HG03139 (cell line): Measurements from ENCODE around the gene SLCO2B1.

Source experiments
- ATAC-seq: cut with Tn5 transposase; IDR thresholded peaks from one replicate; pipeline ENCODE4 v1.9.1; 2021; ENCODE audit not compliant: unreplicated experiment

The SLCO2B1 gene

GRCh38 chr11:75145196-75145971 lies 5.5 kb upstream of the SLCO2B1 start:
- no peak for ATAC-seq

DNA sequence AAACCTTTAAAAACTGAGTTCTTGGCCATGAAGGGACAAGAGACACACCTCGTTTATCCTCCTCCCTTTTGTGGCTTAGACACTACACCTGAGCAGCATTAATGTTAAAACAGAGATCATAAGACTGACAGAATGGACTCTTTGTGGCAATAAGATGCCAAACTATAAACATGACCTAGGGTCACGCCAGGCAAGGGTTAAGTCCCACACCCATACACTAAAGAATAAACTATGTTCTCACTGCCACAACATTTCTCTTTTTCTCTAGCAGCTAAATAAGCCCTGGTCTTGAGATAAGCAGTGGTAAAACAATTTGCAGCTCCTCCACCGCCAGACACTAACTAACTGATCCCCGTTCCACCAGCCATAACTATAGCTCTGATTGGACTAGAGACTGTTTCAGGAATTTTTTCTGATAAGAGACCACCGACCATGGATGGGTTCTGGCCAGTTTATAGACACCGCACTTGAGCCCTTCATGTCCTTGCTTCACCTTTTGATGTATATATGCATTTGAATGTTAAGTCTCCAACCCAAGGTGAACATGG lies 4.9 kb upstream of the SLCO2B1 start:
- ATAC-seq: no peak

GRCh38 chr11:75146711-75147110 lies 4.2 kb upstream of the SLCO2B1 start:
- ATAC-seq: no peak

- ATAC-seq: no peak
These were observed 3.6 kb upstream of the SLCO2B1 start for GRCh38 chr11:75147191-75147874.

DNA sequence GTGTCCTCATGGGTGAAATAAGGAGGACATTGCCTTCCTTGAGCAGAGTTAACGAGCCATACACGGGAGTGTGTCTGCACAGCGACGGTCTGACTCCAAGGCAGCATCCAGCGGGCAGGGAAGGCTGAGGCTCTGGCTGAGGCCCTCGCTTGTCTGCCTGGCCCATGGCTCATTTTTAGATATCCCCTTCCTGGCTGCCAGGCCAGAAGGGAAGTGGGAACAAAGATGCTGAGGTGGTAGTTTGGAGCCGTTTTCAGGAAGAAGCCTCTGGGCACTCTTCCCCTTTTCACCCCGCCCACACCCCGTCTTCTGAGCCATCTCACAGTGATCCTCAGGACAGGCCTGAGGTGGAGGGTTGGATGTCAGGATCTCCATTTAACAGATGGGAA lies 3.0 kb upstream of the SLCO2B1 start:
- ATAC-seq: no peak

GRCh38 chr11:75148436-75148983 lies 2.4 kb upstream of the SLCO2B1 start:
- no peak for ATAC-seq

DNA sequence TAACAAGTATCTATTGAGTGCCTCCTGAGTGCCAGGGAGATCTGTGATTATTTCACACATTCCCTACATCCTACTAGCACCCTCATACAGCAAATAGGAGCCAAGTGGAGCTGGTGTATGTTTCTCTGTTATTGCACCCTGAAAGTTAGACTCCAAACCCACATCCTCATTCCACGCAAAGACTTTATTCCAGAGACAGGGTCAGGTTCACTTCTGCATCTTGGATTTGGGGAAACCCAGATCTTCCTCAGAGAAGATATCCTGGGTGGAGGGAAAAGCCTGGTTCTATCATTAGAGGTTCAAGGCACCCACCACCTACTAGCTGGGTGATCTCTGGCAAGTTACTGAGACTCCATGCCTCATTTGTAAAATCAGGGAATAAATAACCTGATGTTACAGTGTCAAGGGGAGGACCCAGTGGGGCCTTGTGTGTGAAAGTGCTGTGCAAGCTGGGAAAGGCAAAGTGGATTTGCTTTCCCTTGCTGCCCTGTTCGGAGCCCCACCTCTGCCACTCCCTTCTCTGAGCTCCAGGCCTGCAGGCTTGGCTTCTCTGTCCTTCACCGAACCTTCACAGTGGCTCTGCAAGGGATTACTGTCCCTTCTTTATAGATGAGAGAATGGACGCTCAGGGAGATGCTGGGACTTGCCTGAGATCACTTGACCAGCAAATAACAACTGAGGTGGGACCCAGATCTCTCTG lies 991 bp upstream of the SLCO2B1 start:
- no peak for ATAC-seq

DNA sequence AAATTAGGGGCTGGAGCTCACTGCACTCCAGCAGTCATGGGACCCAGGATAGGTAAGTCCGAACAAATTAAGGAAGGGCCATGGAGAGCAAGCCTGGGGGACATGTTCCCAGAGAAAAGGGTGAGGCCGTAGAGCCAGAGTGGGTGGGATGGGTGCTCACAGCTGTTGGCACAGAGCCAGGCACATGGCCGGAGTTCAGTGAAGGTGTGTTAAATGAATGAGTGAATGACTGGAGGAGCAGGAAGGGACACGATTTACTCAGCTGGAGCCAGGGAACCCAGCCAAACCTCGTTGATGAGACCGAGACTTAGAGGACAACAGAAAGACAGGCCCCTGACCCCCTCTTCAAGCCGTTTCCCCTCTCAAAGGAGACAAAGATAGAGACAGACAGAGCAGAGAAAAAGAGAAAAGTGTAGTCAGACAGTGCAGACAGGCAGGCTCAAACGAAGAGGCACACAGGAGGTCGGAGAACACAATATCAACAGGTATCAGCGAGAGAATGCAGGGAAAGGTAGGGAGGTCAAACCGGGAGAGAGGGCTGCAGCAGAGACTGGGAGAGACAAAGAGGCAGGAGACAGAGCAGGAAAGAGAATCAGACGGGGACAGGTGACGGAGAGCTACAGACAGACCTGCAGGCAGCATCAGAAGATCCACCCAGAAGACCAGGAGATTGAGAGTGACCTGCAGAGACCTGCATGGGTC lies 590 bp downstream of the SLCO2B1 start:
- ATAC-seq: no peak

GRCh38 chr11:75152090-75152489 lies 1.2 kb downstream of the SLCO2B1 start:
- no peak for ATAC-seq

DNA sequence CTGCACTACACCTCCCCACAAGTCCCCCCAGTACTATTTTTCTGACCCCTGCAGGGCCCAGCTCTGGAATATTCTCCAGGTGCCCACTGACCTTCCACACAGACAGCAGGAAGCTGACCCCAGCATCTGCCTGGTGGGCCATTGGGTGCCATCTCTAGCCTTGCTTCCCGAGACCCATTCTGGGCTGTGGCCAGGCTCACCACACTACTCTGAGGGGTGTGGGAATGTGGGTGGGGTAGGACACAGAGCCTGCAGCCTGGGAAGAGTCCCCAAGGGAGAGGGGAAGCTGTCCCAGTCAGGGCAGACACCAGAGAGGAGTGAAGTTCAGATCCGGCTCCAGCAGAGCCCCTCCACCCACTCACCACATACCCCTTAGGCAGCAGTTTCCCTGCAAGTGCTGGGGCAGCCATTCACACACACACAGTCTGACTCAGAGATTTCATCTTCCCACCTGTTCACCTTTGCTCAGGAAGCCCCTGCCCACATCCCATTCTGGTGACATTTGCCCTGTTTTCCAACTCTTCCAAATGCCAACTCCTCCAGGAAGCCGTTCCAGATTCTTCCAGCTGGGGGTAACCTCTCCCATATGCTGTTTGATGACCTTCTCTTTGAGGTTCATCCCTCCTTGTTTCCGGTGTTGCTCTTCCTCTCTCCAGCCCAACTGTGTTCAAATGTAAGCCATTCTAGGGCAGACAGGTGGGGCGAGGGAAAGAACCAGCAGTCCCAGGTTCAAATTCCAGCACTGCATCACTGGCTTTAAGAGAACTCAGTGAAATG lies 1.9 kb downstream of the SLCO2B1 start:
- ATAC-seq: no peak

DNA sequence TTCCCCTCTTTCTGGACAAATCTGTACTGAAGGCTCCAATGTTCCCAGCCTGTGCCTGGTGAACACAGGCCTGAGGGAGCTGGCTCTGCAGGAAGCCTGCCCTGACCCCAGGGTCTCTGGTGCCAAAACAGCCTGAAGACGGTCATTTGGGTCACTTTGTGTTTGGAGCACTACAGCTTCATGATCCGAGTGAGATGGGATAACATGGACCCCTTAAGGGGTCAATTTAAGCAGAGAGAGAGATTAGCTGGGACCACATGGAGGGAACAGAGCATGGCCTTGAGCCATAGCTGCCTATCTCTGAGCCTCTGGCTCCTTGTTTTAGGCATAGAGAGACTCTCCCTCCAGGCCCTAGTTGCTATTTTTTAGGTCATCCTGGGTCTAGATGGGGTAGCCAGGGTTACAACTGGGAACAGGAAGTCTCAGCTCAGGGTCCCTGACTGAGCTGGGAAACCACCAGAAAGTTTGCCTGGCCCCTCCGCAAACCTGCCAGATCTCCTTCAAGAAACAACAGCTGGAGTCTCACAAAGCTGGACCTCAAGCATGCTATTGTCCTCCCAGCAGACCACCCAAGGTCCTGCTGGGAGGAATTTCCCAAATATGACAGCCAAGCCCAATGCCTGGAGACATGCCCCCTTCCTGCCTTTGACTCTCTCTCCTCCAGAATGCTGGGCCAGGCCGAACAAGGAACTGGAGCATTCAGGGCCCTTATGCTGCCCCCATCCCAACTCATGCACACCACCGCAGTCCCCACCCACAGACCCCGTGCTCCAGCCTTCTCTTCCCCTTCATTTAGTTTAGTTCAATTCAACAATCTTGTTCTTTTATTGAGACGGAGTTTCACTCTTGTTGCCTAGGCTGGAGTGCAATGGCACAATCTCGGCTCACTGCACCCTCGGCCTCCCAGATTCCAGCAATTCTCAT lies 4.0 kb downstream of the SLCO2B1 start:
- ATAC-seq: no peak

GRCh38 chr11:75155570-75156422 lies 4.9 kb downstream of the SLCO2B1 start:
- no peak for ATAC-seq

DNA sequence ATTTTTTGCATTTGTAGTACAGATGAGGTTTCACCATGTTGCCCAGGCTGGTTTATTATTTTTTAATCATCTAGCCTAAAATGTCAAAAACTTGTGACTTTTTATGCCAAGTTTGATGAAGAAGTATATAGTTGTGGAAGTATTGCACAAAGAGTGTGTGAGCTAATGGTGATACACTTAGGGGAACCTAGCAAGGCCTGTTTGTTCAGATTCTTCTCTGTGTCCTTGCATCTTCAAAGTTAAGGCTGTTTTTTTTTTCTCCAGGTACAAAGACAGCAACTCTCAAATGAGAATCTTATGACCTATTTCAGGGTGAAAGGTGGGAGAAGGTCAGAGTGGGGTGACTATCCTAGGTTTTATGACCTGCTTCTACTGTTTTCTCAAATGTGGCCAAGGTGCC lies 7.3 kb downstream of the SLCO2B1 start:
- no peak for ATAC-seq

DNA sequence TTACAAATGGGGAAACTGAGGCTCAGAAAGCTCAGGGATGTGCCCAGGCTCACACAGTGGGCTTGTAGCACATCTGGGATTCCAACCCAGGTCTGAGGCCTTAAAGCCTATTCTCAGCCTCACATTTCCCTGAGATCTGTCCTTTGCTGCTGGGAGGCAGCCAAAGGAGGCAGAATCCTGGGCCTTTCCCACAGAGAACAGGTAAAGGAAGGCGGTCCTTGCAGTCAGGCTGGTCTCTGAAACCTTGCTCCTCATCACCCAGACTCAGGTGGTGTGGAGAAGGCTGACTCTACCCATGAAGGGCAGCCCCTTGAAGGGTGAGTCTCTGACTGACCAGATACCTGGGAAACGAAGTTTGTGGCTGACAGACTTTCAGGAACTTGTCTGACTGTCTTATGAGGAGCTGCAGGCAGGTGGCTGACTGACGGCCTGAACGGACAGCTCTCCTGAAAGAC lies 7.8 kb downstream of the SLCO2B1 start:
- no peak for ATAC-seq

DNA sequence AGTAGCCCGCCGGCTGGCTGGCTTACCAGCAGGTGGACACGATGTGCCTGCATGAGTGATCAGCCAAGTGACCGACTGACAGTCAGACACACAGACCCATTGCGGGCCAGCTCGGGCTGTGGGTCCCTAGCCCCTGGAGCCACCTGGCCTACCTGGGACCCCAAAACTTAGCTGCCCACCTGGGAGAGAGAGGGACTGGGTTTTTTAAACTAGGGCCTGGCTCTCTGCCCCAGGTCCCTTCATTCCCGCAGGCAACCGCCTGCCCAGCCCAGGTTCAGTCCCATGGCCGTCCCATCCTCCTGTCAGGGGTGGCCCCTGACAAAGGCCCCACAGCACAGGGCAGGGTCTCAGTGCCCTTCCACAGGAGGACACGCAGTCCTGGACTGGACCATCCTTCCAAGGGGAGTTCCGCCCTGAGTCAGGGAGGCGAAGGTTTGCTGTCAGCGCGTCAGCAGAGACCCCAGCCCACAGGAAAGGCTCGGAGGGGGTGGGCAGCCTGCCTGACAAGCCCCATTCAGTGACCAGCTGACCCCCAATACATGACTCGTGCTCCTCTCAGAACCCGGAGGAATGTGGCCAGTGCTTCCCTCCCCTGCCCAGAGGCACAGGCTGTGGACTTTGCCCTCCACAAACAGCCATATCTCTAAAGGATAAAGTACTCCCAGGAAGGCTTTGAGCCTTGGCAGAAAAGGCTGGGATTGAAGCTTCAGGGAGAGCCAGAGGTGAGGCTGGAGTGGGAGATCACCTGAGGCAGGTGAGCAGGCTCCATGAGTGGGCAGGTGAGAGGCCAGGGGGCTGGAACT lies 8.4 kb downstream of the SLCO2B1 start:
- ATAC-seq: no peak

DNA sequence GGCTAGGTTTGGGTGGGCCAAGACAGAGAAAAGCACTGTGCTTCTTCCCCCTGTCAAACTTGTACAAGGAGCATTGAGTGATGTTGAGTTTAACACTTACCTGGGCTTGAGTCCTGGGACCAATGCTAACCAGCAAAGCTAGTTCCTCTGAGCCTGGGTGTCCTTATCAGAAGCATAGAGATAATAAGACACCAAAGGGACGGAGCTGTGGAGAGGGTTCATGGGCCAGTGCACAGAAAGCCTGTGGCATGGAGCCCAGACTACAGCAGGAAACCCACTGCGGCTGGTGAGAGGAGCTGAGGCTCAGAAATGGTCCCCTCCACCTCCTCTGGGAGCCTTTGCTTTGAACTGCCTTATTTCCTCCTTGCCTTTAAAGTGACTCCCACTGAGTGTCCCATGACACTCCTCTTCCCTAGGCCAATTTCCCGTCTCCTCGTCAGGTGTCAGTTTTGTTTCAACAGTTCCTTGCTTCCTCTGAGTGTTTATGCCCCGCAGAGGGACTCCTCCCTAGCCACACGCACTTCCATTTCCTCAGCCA lies 9.4 kb downstream of the SLCO2B1 start:
- ATAC-seq: no peak

DNA sequence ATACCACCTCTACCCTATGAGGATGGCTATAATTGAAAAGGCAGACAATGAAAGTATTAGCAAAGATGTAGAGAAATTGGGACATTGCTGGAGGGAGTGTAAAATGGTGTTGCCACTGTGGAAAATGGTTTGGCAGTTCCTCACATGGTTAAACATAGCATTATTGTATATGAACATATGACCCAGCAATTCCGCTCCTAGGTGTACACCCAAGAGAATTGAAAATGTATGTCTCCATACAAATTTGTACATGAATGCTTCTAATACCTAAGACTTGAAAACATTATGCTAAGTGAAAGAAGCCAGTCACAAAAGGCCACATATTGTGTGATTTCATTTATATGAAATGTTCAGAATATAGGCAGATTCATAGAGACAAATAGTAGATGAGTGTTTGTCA lies 10.0 kb downstream of the SLCO2B1 start:
- no peak for ATAC-seq
